HG03280 (cell line): ENCODE measurements around the gene GRHL3.

Source experiments
- ATAC-seq: cut with Tn5 transposase; IDR thresholded peaks from one replicate; pipeline ENCODE4 v1.9.1; 2021; ENCODE audit warnings: mild to moderate bottlenecking, moderate library complexity; ENCODE audit not compliant: unreplicated experiment

GRHL3 gene

DNA sequence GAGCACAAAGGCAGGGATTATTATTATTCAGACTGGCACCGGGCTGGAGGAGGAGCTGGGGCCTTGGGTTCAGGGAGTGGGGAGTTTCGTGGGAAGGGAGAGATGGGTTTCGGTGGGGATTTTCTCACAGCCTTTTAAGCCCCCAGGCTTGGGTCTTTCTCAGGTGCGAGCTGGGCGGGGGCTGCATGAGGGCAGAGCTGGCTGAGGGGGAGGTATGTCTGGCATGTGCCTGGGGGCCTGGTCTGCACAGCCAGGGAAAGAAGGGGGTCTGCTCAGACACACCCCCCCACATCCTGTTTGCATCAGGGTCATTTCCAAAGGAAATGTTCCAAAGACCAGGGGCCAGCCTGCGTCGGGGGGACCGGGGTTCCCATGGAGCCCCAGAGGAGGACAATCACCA is 21.6 kb downstream of the GRHL3 start:
- ATAC-seq, result no peak

DNA sequence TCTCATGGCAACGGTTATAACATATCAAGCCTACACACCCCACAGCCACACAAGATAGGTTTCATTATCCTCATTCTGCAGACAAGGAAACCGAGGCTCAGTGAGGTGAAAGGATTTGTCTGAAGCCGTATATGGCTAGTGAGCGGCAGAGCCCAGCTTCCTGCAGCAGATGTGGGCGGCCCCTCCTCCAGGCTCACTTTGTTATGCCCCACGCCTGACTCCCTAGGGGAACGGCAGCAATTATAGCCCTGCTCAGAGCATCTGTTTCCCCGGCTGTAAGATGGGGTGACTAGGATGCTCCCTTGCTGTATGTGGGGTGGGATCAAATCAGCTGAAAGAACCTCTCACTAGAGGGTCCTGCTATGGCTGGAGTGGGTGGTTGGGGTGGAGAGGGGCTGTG is 22.1 kb downstream of the GRHL3 start:
- ATAC-seq, result no peak

DNA sequence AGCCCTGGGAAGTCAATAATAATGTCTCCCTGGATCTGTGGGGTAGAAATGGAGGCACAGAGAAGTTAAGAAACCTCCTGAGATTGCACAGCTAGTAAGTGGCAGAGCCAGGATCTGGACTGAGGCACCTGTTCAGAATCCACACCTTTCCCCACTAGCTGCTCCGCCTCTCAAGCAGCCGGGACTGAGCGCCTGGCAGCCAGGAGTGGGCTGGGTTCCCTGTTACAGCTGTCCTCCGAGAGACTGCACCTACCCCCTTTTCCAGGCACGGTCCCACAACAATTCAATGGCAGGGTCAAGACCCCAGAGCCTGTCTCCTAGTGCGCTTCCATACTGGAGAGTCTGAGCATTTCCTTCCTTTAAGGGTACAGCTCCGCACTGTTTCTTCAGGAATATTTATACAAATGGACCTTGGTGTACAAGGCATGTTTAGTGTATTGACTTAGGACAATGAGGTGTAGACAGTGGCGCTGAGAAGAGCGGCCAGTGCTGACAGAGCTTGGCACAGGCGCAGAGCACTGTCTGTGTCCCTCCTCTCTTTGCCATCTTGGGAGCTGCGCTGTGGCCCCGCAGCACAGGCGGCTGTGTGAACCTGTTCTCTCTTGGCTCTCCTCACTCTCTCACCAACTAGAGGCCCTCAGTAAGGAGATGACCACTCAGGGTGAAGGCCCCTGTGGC is 24.4 kb downstream of the GRHL3 start:
- ATAC-seq, result no peak

DNA sequence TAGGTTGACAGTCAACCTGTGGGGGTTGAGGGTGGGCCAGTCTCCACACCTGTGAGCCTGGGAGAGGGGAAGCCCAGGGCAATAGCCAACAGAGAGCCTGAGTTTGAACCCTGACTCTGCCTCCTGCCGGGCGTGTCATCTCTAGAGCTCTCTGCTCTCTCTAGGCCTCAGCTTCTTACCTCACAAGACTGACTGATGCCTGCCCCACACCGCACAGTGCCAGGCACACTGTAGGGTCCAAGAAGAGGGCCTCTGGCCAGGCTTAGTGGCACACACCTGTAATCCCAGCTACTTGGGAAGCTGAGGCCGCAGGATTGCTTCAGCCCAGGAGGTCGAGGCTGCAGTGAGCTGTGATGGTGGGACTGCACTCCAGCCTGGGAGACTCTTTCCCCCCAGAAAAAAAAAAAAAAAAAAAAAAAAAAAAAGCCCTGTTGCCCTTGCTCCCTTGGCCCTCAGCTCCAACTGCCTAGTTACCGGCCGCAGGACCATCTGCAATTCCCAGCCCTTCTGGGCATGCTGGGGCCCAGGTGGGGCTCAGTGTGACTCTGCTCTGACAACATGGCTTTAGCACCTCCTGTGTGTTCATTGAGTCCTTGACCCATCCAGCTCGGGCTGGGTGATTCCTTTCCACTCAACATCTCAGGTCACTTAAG is 25.1 kb downstream of the GRHL3 start:
- ATAC-seq, result no peak

DNA sequence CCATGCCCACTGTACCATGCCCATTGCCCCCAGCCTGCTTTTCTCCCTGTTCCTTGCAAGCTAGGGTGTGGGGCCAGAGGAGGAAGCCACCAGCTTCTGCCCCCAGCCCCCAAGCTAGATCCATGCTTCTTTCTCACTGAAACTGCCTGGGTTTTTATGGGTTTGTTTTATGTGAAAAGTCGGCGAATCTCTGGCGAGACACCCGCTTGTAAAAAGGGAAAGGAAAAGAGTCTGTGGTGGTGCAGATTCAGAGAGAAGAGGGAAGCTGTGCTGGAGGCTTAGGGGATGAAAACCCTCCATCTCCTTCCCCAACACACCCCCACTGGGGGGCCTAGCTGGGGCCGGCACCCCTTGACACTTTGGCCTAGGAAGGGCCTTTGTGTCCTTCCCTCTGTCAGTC is 26.2 kb downstream of the GRHL3 start:
- no peak for ATAC-seq

DNA sequence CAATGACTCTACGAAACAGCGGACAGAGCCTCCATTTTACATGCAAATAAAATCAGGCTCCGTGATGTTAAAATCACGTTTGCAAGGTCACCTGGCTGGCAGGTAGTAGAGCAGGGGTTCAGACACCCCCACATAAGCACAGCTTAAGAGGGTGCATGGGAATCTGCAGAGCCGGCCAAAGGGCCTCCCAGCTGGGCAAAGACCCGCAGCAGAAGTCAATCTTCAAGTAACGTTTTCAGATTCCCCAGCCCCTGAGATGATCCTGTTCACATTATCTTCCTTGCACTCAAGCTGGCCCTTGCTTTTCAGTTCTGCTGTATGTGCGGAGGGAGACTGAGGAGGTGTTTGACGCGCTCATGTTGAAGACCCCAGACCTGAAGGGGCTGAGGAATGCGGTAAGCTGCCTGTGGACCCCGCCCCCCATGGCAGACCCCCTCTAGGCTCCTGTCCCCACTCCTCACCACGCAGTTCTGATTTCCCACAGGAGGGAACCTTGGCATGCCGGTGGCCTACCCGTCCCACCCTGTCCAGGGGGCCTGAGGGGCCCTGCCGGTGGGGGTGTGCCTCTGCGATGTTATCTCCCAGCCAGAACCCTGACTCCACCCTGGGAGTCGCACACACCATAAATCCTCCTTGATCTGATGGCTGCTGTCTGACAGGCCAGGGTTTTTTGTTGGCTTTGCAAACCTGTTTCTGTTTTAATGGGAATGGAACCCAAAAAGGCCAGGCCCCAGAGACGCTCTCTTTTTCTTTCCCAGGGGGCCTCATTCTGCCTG is 28.2 kb downstream of the GRHL3 start:
- ATAC-seq, result no peak

DNA sequence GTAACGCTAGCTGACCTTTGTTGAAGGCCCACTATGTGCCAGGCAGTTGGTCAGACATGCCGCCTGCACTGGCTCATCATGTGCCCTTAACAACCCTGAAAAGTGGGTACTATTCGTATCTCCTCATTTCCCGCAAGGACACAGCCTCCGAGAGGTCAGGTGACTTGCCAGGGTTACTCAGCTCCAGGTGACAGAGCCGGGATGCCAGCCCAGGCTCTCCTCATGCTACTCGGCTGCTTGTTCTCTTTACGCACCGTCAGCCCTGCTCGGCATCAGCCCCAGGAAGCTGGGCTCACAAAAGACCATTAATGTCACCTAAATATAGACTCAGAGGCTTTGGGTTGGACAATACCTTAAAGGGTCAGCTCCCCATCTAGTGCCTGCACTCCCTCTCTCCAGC is 29.0 kb downstream of the GRHL3 start:
- ATAC-seq, result no peak

DNA sequence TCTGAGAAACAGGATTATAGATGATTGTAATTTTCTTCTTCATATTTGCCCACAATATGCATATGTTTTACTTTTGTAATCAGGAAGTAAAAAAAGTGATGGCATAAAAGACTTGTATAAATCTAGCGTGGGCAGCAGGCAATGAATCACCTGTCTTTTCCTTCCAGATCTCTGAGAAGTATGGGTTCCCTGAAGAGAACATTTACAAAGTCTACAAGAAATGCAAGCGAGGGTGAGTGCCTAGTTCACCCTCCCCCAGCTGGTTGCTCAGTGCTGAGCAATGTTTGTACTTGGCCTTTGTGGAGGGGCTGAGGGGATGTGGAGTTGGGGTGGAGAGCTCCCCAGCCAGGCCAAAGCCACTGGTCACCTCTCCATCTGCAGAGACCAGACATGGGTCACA is 30.7 kb downstream of the GRHL3 start:
- no peak for ATAC-seq

DNA sequence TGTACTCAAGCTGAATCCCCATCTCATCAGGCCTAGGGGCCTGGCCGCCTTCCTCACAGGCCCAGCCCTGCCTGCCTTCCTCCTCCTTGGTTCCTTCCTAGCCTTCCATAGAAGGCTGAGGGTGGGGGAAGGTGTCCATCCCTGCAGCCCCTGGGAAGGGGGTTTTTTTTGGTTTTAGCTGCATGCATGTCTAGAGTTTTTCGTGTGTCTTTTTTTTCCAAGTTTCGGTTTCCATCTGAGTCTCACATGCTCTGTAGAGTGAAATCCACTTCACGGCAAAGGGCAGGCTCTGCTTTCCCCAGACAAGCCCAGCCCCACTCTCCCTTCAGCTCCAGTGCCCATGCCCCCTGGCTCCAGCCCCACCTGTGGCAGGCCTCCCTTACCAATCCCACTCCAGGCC is 32.1 kb downstream of the GRHL3 start:
- ATAC-seq, result no peak

DNA sequence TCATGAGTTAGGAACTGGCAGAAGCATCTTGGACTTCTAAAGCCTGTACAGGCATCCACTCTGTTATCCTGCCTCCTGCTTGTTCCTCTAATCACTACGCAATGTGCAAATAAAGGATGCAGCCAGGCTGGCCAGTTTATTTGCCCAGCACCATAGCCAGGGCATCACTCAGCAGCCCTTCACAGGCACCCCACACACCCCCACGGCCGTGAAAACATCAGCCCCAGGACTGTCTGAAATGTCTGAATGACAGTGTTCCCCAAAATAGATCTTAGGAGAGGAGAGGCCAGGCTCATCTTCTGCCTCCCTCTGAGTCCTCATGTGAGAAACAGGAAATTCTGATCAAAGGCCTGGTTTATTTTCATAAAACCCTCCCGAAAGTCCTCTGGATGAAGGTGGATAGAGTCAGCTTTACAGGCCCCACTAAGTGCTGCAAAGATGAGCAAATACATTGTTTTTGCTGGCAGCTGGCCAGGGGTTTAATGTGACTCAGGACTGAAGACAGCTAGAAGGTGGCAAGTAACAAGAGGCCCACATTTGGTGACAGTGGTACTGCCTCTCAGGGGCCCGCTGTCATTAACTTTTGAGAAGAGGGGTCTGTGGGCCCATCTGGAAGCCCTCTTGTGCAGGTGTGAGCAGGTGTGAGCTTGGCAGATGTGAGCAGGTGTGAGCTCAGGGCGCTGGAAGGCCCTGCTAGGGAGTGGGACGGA is 32.9 kb downstream of the GRHL3 start:
- no peak for ATAC-seq

DNA sequence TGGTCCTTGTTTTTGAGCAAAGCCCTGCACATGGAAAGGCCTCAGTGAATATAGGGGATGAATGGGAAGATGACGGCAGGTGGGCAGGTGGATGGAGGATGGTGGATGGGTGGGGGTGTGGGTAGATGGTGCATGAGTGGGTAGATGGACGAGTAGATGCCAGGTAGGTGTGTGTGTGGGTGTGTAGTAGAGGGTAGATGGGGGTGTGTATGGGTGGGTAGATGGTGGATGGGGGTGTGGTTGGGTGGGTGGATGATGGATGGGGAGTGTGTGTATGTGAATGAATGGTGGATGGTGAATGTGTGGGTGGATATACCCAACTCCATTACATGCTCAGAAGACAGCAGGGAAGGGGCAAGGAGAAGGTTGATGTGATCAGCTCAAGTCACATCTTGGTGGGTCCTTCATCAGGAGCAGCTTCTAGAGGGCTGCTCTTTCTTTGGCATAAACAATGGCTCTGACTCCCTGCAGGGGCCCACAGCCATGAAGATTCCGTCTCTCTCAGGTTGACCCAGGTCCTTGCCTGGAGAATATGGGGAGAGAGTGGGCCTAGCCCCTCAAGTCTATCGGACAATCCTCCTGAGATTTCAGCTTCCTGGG is 34.2 kb downstream of the GRHL3 start:
- no peak for ATAC-seq

DNA sequence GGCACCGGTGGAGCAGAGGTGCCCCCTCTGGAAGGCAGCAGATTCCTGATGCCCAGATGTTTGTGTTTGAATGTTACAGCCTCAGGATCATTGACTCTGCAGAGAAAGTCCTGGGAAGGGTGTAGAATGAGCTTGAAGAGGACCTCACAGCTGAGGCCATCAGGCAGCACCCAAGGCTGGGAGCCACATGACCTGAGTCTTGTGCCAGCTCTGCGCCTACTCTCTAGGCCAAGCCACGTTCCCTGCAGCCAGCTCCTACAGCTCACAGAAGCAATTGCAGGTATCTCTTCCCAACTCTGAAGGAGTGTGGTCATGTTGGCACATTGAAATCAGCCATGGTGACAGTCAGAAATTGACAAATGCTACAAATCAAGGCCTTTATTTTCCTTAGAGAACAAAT is 36.3 kb downstream of the GRHL3 start:
- ATAC-seq, result no peak

DNA sequence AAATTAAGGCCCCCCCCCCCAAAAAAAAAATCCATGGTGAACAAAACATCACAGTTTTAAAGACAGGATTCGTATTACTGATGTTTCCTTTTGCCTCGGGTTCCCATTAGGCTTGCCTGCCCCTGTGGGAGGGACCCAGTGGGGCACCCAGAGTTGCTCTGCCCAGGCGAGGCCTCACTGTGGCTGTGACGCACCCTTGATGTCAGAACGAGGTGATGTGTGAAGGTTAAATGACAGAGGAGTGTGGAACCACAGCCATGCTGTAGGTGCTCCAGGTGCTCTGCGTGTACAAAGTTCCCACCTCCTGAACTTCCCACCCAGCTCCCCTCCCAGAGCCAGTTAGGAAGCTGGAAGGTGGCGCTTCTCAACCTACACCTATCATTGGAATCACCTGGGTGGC is 37.9 kb downstream of the GRHL3 start:
- ATAC-seq, result no peak

DNA sequence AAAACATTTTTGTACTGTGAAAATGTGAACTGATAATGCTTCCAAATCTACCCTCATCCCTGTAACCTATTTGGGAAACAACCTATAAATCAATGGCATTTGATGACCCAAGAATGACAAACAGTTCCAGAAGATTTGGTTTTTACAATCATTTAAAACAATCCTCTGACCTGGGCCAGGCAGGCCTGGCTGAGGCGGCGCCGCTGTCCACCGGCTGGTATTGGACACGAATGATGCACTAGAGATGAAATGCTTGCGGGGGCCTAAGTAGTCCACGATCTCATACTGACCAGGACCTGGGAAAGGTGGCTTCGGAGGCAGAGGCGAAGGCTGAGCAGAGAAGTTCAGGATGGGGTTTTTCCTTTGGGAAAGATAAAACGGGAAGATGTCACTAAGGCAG is 41.5 kb downstream of the GRHL3 start:
- no peak for ATAC-seq

DNA sequence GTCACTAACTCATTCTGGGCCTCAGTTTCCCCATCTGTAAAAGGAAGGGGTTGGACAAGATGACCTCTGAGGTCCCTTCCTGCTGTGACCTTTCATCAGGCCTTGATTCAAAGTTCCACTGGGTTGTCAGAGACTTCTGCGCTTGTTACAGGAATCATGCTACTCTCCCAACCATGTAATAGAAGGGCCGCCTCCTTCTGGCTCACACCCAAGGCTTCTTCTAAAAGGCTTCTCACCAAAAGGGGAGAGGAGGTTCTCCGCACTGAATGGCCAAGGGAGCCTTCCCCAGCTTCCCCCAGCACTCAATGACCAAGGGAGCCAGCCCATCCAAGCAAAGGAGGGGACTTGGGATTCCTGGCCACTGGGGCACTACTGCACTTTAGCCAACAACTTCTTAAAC is 42.7 kb downstream of the GRHL3 start:
- no peak for ATAC-seq

DNA sequence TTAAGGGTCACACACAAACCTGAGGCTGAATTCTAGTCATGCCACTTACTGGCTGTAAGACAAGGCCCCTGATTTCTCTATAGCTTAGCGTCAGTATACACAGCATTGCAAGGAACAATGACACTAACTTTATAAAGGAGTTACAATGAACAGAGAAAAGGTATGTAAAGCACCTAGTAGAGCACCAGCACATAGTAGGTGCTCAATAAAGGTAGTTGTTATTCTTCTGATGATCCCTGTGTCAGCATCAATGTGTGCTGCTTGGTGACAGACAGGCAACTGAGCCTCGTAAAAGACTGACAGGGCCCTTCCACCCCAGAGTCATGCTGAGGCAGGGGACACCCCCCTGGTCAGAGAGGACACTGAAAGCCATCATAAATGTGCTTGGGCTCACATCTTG is 43.2 kb downstream of the GRHL3 start:
- no peak for ATAC-seq

DNA sequence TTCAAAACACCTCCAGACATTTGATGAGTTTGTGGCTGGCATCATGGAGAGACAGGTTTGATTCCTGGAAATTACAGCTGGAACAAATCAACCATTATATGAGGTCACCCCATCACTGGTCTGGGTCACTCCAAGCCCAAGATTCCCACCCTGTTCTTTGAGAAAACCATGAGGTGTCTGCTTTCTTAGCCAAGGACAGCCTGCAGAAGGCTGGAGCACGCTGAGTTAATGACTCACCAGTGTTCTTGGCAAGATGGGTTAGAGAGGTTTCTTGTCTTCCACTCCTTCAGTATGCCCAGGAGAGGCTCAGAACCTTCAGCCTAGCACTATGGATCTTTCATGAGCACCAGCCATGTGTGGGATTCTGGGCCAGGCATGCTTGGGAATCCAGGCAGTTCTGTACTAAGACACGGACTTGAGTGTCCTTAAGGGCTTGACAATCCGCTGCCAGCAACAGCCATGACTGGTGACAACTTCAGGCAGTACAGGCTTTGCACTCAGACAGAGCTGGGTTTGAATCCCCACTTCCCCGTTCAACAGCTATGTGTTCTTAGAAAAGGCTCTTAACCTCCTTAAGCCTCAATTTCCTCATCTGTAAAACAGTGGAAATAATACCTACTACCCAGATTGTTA is 43.9 kb downstream of the GRHL3 start:
- no peak for ATAC-seq

DNA sequence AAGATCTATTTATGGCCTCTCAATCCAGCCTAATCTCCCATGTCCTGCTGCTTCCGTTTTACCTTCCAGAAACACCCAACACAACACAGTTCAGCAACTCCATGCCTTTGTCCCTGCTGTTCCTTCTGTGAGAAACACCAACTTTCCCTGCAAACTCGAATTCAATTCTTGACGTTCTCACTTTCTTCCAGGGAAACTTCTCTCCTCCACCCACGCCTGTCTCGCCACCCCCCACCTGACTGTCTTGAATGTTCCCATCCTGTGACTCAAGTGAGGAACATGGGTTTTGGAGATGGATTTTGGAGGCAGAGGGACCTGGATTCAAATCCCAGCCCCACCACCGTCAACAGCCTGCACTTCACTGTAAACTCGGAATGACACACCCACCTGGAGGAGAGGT is 44.8 kb downstream of the GRHL3 start:
- ATAC-seq, result no peak

DNA sequence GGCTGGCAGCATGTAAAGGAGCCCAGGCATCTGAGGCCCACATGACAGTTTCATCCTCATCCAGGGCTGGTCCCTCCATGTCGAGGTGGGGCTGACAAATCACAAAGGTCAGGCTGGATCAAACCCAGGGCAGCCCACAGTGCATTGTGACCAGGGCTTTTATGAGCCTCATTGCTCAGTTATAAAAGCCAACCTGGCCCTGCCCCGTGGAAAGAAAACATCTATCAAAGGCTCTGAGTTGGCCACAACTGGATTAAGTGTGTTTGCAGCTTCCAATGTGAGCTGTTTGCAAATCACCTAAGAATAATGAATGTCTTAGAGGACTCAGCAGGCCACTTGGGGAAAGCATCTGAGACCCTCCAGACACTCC is 45.4 kb downstream of the GRHL3 start:
- no peak for ATAC-seq

DNA sequence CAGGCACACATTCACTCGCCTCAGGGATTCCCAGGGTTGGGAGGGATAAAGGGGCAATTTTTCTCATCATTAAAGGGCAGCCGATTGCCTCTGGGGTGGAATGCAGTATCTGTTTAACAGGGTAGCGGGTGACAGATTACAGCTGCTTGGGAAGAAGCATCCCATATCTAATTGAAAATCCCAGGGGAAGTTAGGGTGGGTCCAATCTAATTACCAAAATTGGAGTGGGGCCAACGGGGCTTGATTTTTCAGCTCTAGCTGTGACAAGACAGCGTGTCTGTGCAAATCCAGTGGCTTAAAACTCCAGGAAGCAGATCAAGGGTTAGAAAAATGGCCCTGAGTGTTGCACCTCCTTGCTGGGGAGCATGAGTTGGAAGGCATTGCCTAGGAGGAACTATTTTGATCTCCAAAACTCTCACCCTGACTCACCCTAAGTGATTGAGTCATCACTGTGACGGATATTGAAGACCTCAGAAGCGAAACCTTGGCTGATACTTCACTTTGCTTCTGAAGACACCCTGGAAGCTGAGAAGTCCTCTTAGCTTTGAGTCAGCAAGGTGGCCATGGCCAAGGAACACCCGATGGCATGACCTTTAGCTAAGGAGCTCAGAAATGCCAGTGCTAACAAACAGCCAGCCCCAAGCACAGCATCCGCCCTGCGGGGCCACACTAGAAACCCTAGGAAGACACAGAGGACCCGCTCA is 46.0 kb downstream of the GRHL3 start:
- no peak for ATAC-seq
